ENCODE data around the gene MACF1.
"Not testable (repeated sequence)": the region's sequence is repeated elsewhere in the genome, so short reads cannot be mapped to it uniquely, and the experiment has no call there.

GRCh38 chr1:39496520-39496919 lies 292.0 kb downstream of the MACF1 start:
- TF ChIP-seq POLR2A, POLR2AphosphoS5 (IDR thresholded peaks at IDR 0.05; ENCODE audit: low read depth, low read length): not testable (repeated sequence)
